Common myeloid progenitor, CD34-positive (primary cell): Measurements from ENCODE around the gene HDGFL3.
A peak's percentile ranks its signal among the peaks of the same experiment; 100 is the strongest.

Experiments used
- CTCF ChIA-PET: fragments of 350-600 bp; sonication (Branson Sonifier 250); formaldehyde crosslinking; loops from one replicate; lab custom pipeline; 2021; ENCODE audit warnings: antibody characterized with exemption; lab: Charles Lee
- POLR2A ChIA-PET: fragments of 350-600 bp; sonication (Branson Sonifier 250); formaldehyde crosslinking; loops from one replicate; lab custom pipeline; 2021; ENCODE audit warnings: antibody characterized with exemption; lab: Charles Lee
- DNase-seq, 3 donors: peaks; one replicate each; pipeline versions ENCODE4 v3.0.0 to v3.0.0-alpha.2; 2013
- H3K27ac ChIP-seq, 2 experiments: 1 replicate in 1 of 2; 2 replicates in 1 of 2; pipeline ENCODE4 v1.7.0; 2013; ENCODE audit warnings: inconsistent platforms in 2 of 2, low read length in 2 of 2, mild to moderate bottlenecking in 2 of 2, low read depth in 1 of 2, moderate library complexity in 1 of 2; ENCODE audit not compliant: severe bottlenecking in 2 of 2, insufficient read depth in 1 of 2, poor library complexity in 1 of 2
- H3K27me3 ChIP-seq, 5 experiments: replicated peaks in 2 of 5; 1 replicate in 3 of 5; 2 replicates in 2 of 5; pipeline versions ENCODE4 v1.6.1 to v1.7.0; 2013; ENCODE audit warnings: low read length in 4 of 5, mild to moderate bottlenecking in 2 of 5, moderate library complexity in 2 of 5, inconsistent platforms in 1 of 5; ENCODE audit not compliant: insufficient read depth in 5 of 5, control insufficient read depth in 4 of 5
- H3K36me3 ChIP-seq, 4 experiments: 1 replicate in 2 of 4; 2 replicates in 2 of 4; pipeline versions ENCODE4 v1.6.1 to v1.7.0; 2013; ENCODE audit warnings: low read length in 3 of 4, control low read depth in 1 of 4, mild to moderate bottlenecking in 1 of 4; ENCODE audit not compliant: control insufficient read depth in 4 of 4, insufficient read depth in 4 of 4
- H3K4me1 ChIP-seq, 4 experiments: 1 replicate in 3 of 4; 2 replicates in 1 of 4; pipeline versions ENCODE4 v1.6.1 to v1.7.1; 2013; ENCODE audit warnings: low read length in 3 of 4, mild to moderate bottlenecking in 3 of 4, control low read depth in 1 of 4, inconsistent platforms in 1 of 4, moderate library complexity in 1 of 4; ENCODE audit not compliant: control insufficient read depth in 4 of 4, insufficient read depth in 4 of 4; ENCODE audit errors: control extremely low read depth in 1 of 4
- H3K4me3 ChIP-seq, 7 experiments: 1 replicate in 4 of 7; 2 replicates in 3 of 7; pipeline versions ENCODE4 v1.5.1 to v1.7.0; 2013; ENCODE audit warnings: mild to moderate bottlenecking in 7 of 7, low read length in 6 of 7, moderate library complexity in 6 of 7, inconsistent platforms in 2 of 7, low read depth in 2 of 7, control low read depth in 1 of 7; ENCODE audit not compliant: insufficient read depth in 4 of 7, control insufficient read depth in 1 of 7; ENCODE audit errors: extremely low read depth in 1 of 7
- H3K9me3 ChIP-seq, 5 experiments: 1 replicate in 4 of 5; 2 replicates in 1 of 5; pipeline versions ENCODE4 v1.6.1 to v1.7.1; 2013; ENCODE audit warnings: low read length in 4 of 5, mild to moderate bottlenecking in 2 of 5, inconsistent platforms in 1 of 5, low read depth in 1 of 5, moderate library complexity in 1 of 5; ENCODE audit not compliant: control insufficient read depth in 4 of 5, insufficient read depth in 2 of 5; ENCODE audit errors: control extremely low read depth in 1 of 5
- WGBS: methylation state at CpG from one replicate; pipeline ENCODE4 v1.1.5; 2013; ENCODE audit not compliant: insufficient coverage; 5-methylcytosine and 5-hydroxymethylcytosine counted together

HDGFL3 gene

DNA sequence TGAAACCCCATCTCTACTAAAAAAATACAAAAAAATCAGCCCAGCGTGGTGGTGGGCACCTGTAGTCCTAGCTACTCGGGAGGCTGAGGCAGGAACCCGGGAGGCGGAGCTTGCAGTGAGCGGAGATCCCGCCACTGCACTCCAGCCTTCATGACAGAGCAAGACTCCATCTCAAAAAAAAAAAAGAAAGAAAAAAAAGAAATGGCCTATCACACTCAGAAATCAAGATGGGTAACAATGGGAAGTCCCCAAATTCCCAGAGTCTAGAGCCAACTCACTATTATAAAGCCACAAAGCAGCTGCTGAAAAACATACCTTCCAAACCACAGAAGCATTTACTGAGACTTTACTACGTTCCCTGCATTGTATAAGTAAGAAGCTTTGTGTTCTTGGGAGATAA is 7.5 kb downstream of the HDGFL3 start:
- no peaks in the 10 kb centered on the region for H3K9me3 ChIP-seq
- WGBS = 93% methylated on average over 3 of the region's 7 CpGs
- H3K27ac ChIP-seq = no peak overlapping the region
- POLR2A ChIA-PET = no interaction called here
- H3K36me3 ChIP-seq = no peaks in the 10 kb centered on the region
- no peaks in the 10 kb centered on the region for H3K27me3 ChIP-seq
- no peak overlapping the region for H3K4me3 ChIP-seq
- CTCF ChIA-PET = no interaction called here
- peak in 2 of 3 donors; percentile 48 to 53 for DNase-seq
- peaks cover 0 to 5% (median 0%) of the 10 kb centered on the region in 4 experiments for H3K4me1 ChIP-seq

- DNase-seq = no peak
- Histone ChIP-seq H3K27me3 (no peaks in the 10 kb centered on the region), H3K4me3 (no peak overlapping the region), H3K9me3 (no peaks in the 10 kb centered on the region), H3K4me1 (peaks cover 0 to 5% (median 1%) of the 10 kb centered on the region in 4 experiments), H3K27ac (no peak overlapping the region), H3K36me3 (no peaks in the 10 kb centered on the region)
- WGBS = no CpG with 5 or more reads among the region's 1 CpG
- ChIA-PET POLR2A (no interaction called here), CTCF (no interaction called here)
Observed at GRCh38 chr15:83199288-83199687, 8.3 kb downstream of the HDGFL3 start.

DNA sequence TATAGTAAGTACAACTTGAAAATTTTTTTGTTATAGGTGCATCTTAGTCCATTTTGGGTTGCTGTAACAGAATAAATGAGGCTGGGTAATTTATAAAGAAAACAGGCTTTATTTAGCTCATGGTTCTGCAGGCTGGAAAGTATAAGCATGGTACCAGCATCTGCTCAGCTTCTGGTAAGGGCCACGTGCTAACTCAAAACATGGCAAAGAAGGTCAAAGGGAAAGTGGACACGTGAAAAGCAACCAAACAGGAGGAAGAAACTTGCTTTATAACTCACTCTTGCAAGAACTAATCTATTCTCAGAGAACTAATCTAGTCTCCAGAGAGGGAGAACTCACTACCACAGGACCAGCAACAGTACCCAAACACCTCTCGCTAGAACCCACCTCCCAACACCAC is 9.1 kb downstream of the HDGFL3 start:
- peaks cover 0 to 5% (median 1%) of the 10 kb centered on the region in 4 experiments for H3K4me1 ChIP-seq
- H3K27me3 ChIP-seq = no peaks in the 10 kb centered on the region
- no peaks in the 10 kb centered on the region for H3K9me3 ChIP-seq
- no peak overlapping the region for H3K27ac ChIP-seq
- ChIA-PET CTCF (no interaction called here), POLR2A (no interaction called here)
- WGBS = 92% methylated on average over 2 of the region's 3 CpGs
- no peaks in the 10 kb centered on the region for H3K36me3 ChIP-seq
- no peak overlapping the region for H3K4me3 ChIP-seq
- DNase-seq = no peak

GRCh38 chr15:83194528-83194927 is 13.1 kb downstream of the HDGFL3 start:
- H3K36me3 ChIP-seq = peaks cover 0 to 4% (median 0%) of the 10 kb centered on the region in 4 experiments
- no peak overlapping the region for H3K4me3 ChIP-seq
- WGBS = 57% methylated on average over 2 of the region's 2 CpGs
- no peaks in the 10 kb centered on the region for H3K27me3 ChIP-seq
- no peaks in the 10 kb centered on the region for H3K9me3 ChIP-seq
- CTCF ChIA-PET = interaction anchor here (1.0 kb wide), 1 partner anchor 128 kb away, joined by 3 read pairs; the partner anchor contains the start of gene BTBD1
- H3K4me1 ChIP-seq = peaks cover 0 to 2% (median 0%) of the 10 kb centered on the region in 4 experiments
- no peak overlapping the region for H3K27ac ChIP-seq
- peak in 2 of 3 donors; percentile 21 to 34 for DNase-seq
- POLR2A ChIA-PET = no interaction called here

DNA sequence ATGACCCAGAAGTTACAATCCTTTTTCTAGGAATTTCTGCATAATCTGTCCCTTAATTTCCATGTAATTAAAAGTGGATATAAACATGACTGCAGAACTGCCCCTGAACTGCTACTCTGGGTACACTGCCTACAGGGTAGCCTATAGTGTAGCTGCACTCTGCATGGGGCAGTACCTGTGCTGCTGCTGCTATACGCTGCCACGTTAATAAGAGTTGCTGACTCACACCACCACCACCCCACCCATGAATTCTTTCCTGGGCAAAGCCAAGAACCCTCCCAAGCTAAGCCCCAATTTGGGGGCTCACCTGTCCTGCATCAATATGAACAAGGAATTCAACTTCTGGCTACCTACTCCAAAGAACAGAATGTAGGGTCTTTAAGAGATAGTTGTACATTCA is 13.9 kb downstream of the HDGFL3 start:
- POLR2A ChIA-PET = no interaction called here
- 90% methylated on average over 2 of the region's 2 CpGs for WGBS
- H3K9me3 ChIP-seq = no peaks in the 10 kb centered on the region
- H3K27me3 ChIP-seq = no peaks in the 10 kb centered on the region
- no peak overlapping the region for H3K27ac ChIP-seq
- H3K36me3 ChIP-seq = peaks cover 0 to 4% (median 0%) of the 10 kb centered on the region in 4 experiments
- peaks cover 0 to 2% (median 0%) of the 10 kb centered on the region in 4 experiments for H3K4me1 ChIP-seq
- DNase-seq = no peak
- CTCF ChIA-PET = no interaction called here
- no peak overlapping the region for H3K4me3 ChIP-seq

GRCh38 chr15:83192742-83193141 is 14.9 kb downstream of the HDGFL3 start:
- ChIA-PET POLR2A (no interaction called here), CTCF (no interaction called here)
- Histone ChIP-seq H3K27ac (no peak overlapping the region), H3K4me1 (peaks cover 0 to 2% (median 0%) of the 10 kb centered on the region in 4 experiments), H3K36me3 (peaks cover 0 to 4% (median 0%) of the 10 kb centered on the region in 4 experiments), H3K27me3 (no peaks in the 10 kb centered on the region), H3K4me3 (no peak overlapping the region), H3K9me3 (no peaks in the 10 kb centered on the region)
- 100% methylated on average over 1 of the region's 2 CpGs for WGBS
- DNase-seq = no peak

DNA sequence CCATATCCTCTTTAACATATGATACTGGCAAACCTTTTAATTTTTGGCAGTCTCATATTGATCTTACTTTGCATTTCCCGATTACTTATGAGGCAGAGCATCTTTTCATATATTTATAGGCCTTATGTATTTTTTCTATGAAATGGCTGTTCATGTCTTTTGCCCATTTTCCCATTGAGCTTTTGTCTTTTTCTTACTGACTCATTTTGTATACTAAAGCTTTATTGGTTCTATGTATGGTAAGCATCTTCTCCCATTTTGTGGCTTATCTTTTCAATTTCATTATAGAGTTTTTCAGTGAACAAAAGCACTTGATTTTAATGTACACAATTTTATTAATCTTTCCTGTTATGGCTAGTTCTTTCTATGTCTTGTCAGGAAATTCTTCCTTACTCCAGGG is 17.2 kb downstream of the HDGFL3 start:
- ChIA-PET POLR2A (interaction anchor here (0.8 kb wide), 1 partner anchor 33 kb away, joined by 4 read pairs; no protein-coding TSS in a partner anchor), CTCF (interaction anchor here (1.4 to 2.6 kb wide), 2 partner anchors 11 to 180 kb away, joined by 3 to 6 read pairs; no protein-coding TSS in a partner anchor)
- no peak overlapping the region for H3K27ac ChIP-seq
- no peak overlapping the region for H3K4me3 ChIP-seq
- no peaks in the 10 kb centered on the region for H3K9me3 ChIP-seq
- no peaks in the 10 kb centered on the region for H3K27me3 ChIP-seq
- peaks cover 0 to 2% (median 0%) of the 10 kb centered on the region in 4 experiments for H3K4me1 ChIP-seq
- H3K36me3 ChIP-seq = peaks cover 0 to 4% (median 0%) of the 10 kb centered on the region in 4 experiments
- no CpG with 5 or more reads among the region's 1 CpG for WGBS
- DNase-seq = no peak
